HEK293 (cell line): Measurements from ENCODE around the gene CHFR.
"Not testable (repeated sequence)": the region's sequence is repeated elsewhere in the genome, so short reads cannot be mapped to it uniquely, and the experiment has no call there.

ENCODE experiments used
- CTCF ChIA-PET: fragments of 350-600 bp; formaldehyde crosslinking; extraction: SDS; loops from one replicate; lab custom pipeline; 2021; ENCODE audit warnings: antibody characterized with exemption; lab: Yijun Ruan, JAX
- POLR2A ChIA-PET: fragments of 300-600 bp; formaldehyde crosslinking; extraction: SDS; loops from one replicate; lab custom pipeline; 2020; ENCODE audit warnings: antibody characterized with exemption, inconsistent platforms; lab: Yijun Ruan, JAX
- H3K27ac ChIP-seq: fragments of 200-500 bp; sonication (Bioruptor generic); 2 replicates; pipeline ENCODE4 v1.5.1; 2014; ENCODE audit warnings: low read depth, low read length, control low read depth, inconsistent platforms; ENCODE audit errors: extremely low read depth
- H3K36me3 ChIP-seq, 2 experiments: fragments of 200-500 bp in 1 of 2; sonication (Bioruptor generic) in 1 of 2; 1 replicate in 1 of 2; 2 replicates in 1 of 2; pipeline ENCODE4 v1.5.1; 2014 to 2017; ENCODE audit warnings: inconsistent platforms in 2 of 2, low read length in 2 of 2; ENCODE audit not compliant: control insufficient read depth in 2 of 2, insufficient read depth in 1 of 2
- H3K4me1 ChIP-seq: fragments of 200-500 bp; sonication (Bioruptor generic); 2 replicates; pipeline ENCODE4 v1.5.1; 2014; ENCODE audit warnings: mild to moderate bottlenecking, low read length, inconsistent platforms; ENCODE audit not compliant: control insufficient read depth, insufficient read depth
- H3K4me3 ChIP-seq: 2 replicates; pipeline ENCODE4 v1.5.1; 2011; ENCODE audit warnings: low read depth, mild to moderate bottlenecking, control low read depth, low read length, moderate library complexity
- H3K9me3 ChIP-seq: fragments of 200-500 bp; sonication (Bioruptor generic); 2 replicates; pipeline ENCODE4 v1.5.1; 2014; ENCODE audit warnings: low read depth, low read length, inconsistent platforms; ENCODE audit not compliant: control insufficient read depth, insufficient read depth
- GLIS2 ChIP-seq: fragments of 450-650 bp; formaldehyde crosslinking; IDR thresholded peaks from 2 replicates; pipeline ENCODE4 v1.5.1; 2016; ENCODE audit warnings: missing biosample characterization, missing genetic modification characterization
- SP7 ChIP-seq: fragments of 450-650 bp; formaldehyde crosslinking; IDR thresholded peaks from 2 replicates; pipeline ENCODE4 v1.5.1; 2016; ENCODE audit warnings: missing biosample characterization, missing genetic modification characterization
- ZNF138 ChIP-seq: fragments of 450-650 bp; formaldehyde crosslinking; IDR thresholded peaks from 2 replicates; pipeline ENCODE4 v1.5.1; 2016; ENCODE audit warnings: missing biosample characterization, missing genetic modification characterization, borderline replicate concordance
- ZNF157 ChIP-seq: fragments of 450-650 bp; formaldehyde crosslinking; IDR thresholded peaks from 2 replicates; pipeline ENCODE4 v1.5.1; 2016; ENCODE audit warnings: missing biosample characterization, missing genetic modification characterization
- ZNF19 ChIP-seq: fragments of 450-650 bp; formaldehyde crosslinking; IDR thresholded peaks from 2 replicates; pipeline ENCODE4; 2016; ENCODE audit warnings: missing biosample characterization, missing genetic modification characterization, low read depth
- ZNF26 ChIP-seq: fragments of 450-650 bp; formaldehyde crosslinking; IDR thresholded peaks from 2 replicates; pipeline ENCODE4 v1.5.1; 2016; ENCODE audit warnings: missing biosample characterization, missing genetic modification characterization
- ZNF335 ChIP-seq: fragments of 450-650 bp; formaldehyde crosslinking; conservative IDR thresholded peaks from 2 replicates; pipeline ENCODE4 v1.5.1; 2016; ENCODE audit warnings: missing biosample characterization, missing genetic modification characterization
- ZNF354C ChIP-seq: fragments of 450-650 bp; formaldehyde crosslinking; IDR thresholded peaks from 2 replicates; pipeline ENCODE4 v1.5.1; 2016; ENCODE audit warnings: missing biosample characterization, missing genetic modification characterization, low read depth, borderline replicate concordance
- ZNF391 ChIP-seq: fragments of 450-650 bp; formaldehyde crosslinking; IDR thresholded peaks from 2 replicates; pipeline ENCODE4 v1.5.1; 2016; ENCODE audit warnings: low read depth, missing biosample characterization, missing genetic modification characterization, borderline replicate concordance
- ZNF394 ChIP-seq: fragments of 450-650 bp; formaldehyde crosslinking; IDR thresholded peaks from 2 replicates; pipeline ENCODE4 v1.5.1; 2016; ENCODE audit warnings: missing biosample characterization, missing genetic modification characterization, mild to moderate bottlenecking, moderate library complexity, borderline replicate concordance
- ZNF404 ChIP-seq: fragments of 450-650 bp; formaldehyde crosslinking; IDR thresholded peaks from 2 replicates; pipeline ENCODE4 v1.5.1; 2017; ENCODE audit warnings: missing biosample characterization, missing genetic modification characterization
- ZNF623 ChIP-seq: fragments of 450-650 bp; formaldehyde crosslinking; IDR thresholded peaks from 2 replicates; pipeline ENCODE4 v1.5.1; 2016; ENCODE audit warnings: missing biosample characterization, missing genetic modification characterization
- ZNF76 ChIP-seq: fragments of 450-650 bp; formaldehyde crosslinking; IDR thresholded peaks from 2 replicates; pipeline ENCODE4; 2016; ENCODE audit warnings: low read depth, missing biosample characterization, missing genetic modification characterization, borderline replicate concordance
- ZNF830 ChIP-seq: fragments of 450-650 bp; IDR thresholded peaks from 2 replicates; pipeline ENCODE4 v1.5.0; 2018; ENCODE audit warnings: missing biosample characterization, missing genetic modification characterization, low read depth, mild to moderate bottlenecking, moderate library complexity
- ZSCAN16 ChIP-seq: fragments of 450-650 bp; formaldehyde crosslinking; IDR thresholded peaks from 2 replicates; pipeline ENCODE4 v1.5.1; 2016; ENCODE audit warnings: missing biosample characterization, missing genetic modification characterization
- ZSCAN30 ChIP-seq: fragments of 450-650 bp; IDR thresholded peaks from 2 replicates; pipeline ENCODE4 v1.5.1; 2018; ENCODE audit warnings: missing biosample characterization, mild to moderate bottlenecking, missing genetic modification characterization, moderate library complexity
- TF ChIP-seq, protein P1 (sequence below): fragments of 450-650 bp; formaldehyde crosslinking; IDR thresholded peaks from 2 replicates; pipeline ENCODE4 v1.5.0; 2017; ENCODE audit warnings: missing biosample characterization, missing genetic modification characterization, borderline replicate concordance

Gene CHFR

GRCh38 chr12:132795847-132796246 lies 91.6 kb downstream of the CHFR start:
- Histone ChIP-seq H3K9me3 (no peaks in the 10 kb centered on the region), H3K27ac (no peak overlapping the region), H3K4me3 (no peak overlapping the region), H3K36me3 (peaks cover 32 to 91% of the 10 kb centered on the region in 2 experiments; a peak in 2 of 3 replicates), H3K4me1 (no peaks in the 10 kb centered on the region)
- ChIA-PET CTCF (no interaction called here), POLR2A (no interaction called here)
- TF ChIP-seq ZNF391 (no peak), ZNF138 (tag by site-specific recombination) (no peak), GLIS2 (no peak), ZNF335 (no peak)

GRCh38 chr12:132791940-132792339 lies 95.5 kb downstream of the CHFR start:
- not testable (repeated sequence) for H3K9me3 ChIP-seq, H3K27ac ChIP-seq, H3K4me1 ChIP-seq
- H3K36me3 ChIP-seq, result peaks cover 16 to 80% of the 10 kb centered on the region in 2 experiments; a peak in 2 of 3 replicates
- peak; percentile 97 for TF ChIP-seq ZSCAN30 (tag by site-specific recombination)
- TF ChIP-seq, all 188 proteins: peak for 1; not testable (repeated sequence) for 187
- POLR2A ChIA-PET, CTCF ChIA-PET, H3K4me3 ChIP-seq: not testable (repeated sequence)

- TF ChIP-seq ZNF157 (tag by site-specific recombination), result no peak
- TF ChIP-seq ZNF354C, result no peak
- TF ChIP-seq ZNF76 (tag by site-specific recombination), result no peak
- TF ChIP-seq ZNF404 (tag by site-specific recombination), result no peak
- TF ChIP-seq, protein P1, sequence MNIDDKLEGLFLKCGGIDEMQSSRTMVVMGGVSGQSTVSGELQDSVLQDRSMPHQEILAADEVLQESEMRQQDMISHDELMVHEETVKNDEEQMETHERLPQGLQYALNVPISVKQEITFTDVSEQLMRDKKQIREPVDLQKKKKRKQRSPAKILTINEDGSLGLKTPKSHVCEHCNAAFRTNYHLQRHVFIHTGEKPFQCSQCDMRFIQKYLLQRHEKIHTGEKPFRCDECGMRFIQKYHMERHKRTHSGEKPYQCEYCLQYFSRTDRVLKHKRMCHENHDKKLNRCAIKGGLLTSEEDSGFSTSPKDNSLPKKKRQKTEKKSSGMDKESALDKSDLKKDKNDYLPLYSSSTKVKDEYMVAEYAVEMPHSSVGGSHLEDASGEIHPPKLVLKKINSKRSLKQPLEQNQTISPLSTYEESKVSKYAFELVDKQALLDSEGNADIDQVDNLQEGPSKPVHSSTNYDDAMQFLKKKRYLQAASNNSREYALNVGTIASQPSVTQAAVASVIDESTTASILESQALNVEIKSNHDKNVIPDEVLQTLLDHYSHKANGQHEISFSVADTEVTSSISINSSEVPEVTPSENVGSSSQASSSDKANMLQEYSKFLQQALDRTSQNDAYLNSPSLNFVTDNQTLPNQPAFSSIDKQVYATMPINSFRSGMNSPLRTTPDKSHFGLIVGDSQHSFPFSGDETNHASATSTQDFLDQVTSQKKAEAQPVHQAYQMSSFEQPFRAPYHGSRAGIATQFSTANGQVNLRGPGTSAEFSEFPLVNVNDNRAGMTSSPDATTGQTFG (tag by site-specific recombination), result no peak
- TF ChIP-seq ZNF394 (tag by site-specific recombination), result no peak
- TF ChIP-seq ZNF19 (tag by site-specific recombination), result no peak
- no peak for TF ChIP-seq ZSCAN16 (tag by site-specific recombination)
- TF ChIP-seq ZNF26 (tag by site-specific recombination), result no peak
- no peak for TF ChIP-seq SP7 (tag by site-specific recombination)
- TF ChIP-seq ZNF623 (tag by site-specific recombination), result no peak
- TF ChIP-seq ZNF830 (tag by site-specific recombination), result no peak
- TF ChIP-seq, all 188 proteins: peak for 0
- Histone ChIP-seq H3K27ac (no peak overlapping the region), H3K9me3 (no peaks in the 10 kb centered on the region), H3K4me3 (no peak overlapping the region), H3K4me1 (no peaks in the 10 kb centered on the region), H3K36me3 (peaks cover 16 to 78% of the 10 kb centered on the region in 2 experiments; a peak in 2 of 3 replicates)
- ChIA-PET CTCF (no interaction called here), POLR2A (no interaction called here)
These were observed 98.3 kb downstream of the CHFR start for GRCh38 chr12:132789099-132789471.
